GM18517 (cell line): ENCODE measurements around the gene SERINC1.

Source experiments
- ATAC-seq: cut with Tn5 transposase; IDR thresholded peaks from one replicate; pipeline ENCODE4 v1.9.1; 2021; ENCODE audit warnings: mild to moderate bottlenecking, moderate library complexity; ENCODE audit not compliant: unreplicated experiment

The SERINC1 gene

DNA sequence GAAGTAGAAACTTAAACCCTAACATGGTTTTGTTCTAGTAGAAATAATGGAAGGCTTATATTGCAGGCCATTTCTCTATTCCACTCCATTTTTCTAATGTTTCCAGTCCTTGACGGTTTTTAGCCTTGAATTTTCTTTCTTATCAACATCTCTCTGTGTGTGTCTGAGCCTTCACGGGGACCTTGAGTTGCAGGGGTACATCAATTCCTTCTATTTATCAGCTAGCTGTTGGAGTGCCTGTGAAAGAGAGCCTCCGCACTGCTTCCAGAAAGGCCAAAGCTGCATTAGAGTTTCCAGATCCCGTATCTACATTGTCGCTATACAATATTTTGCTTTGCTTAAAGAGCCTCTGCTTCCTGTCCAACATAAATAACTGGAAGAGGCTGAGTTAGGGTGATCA is 77.6 kb downstream of the SERINC1 start:
- ATAC-seq, result no peak

DNA sequence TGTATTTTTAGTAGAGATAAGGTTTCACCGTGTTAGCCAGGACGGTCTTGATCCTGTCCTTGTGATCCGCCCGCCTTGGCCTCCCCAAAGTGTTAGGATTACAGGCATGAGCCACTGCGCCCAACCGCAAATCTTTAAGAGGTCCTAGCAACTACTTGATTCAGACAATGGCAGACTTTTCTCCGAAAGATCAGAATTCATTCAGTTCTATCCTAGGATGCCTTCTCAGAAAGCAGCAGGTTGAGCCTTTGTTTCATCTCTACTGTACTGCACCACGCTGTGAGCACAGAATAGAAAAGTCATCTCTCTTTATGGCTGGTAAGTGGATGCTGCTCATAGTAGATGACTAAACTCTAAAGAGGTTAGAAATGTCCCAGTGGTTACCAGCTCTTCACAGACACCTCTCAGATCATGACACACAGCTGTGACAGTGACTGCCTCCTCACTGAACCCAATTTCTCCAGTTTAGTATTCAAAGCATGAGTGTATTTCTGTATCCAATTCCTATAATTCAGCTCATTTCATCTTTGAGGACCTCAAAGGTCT is 78.2 kb downstream of the SERINC1 start:
- ATAC-seq, result no peak
